Spleen (tissue), 11 donors: ENCODE data around the gene UTP14C. TPM values are rescaled to one million over a fixed set of nuclear protein-coding genes. Genes with fewer than 3 reads are reported as not detected.

Experiments
- DNase-seq: peaks from one replicate; pipeline ENCODE4 v3.0.0-alpha.2; 2020
- H3K27ac ChIP-seq, 8 donors: fragments of 200-600 bp; sonication (generic) in 7 of 8; 1 replicate in 4 of 8; 2 replicates in 4 of 8; pipeline versions ENCODE4 v1.5.0 to v1.8.0; 2016 to 2021; ENCODE audit warnings: inconsistent platforms in 4 of 8, mild to moderate bottlenecking in 4 of 8, moderate library complexity in 1 of 8
- H3K27me3 ChIP-seq, 7 donors: fragments of 200-600 bp; sonication (generic) in 6 of 7; replicated peaks in 1 of 7; 1 replicate in 4 of 7; 2 replicates in 3 of 7; pipeline versions ENCODE4 v1.5.0 to v1.8.0; 2016 to 2021; ENCODE audit warnings: inconsistent platforms in 3 of 7, mild to moderate bottlenecking in 1 of 7
- H3K36me3 ChIP-seq, 6 donors: fragments of 200-600 bp; sonication (generic) in 5 of 6; 1 replicate in 4 of 6; 2 replicates in 2 of 6; pipeline versions ENCODE4 v1.5.0 to v1.8.0; 2016 to 2021; ENCODE audit warnings: inconsistent platforms in 2 of 6
- H3K4me1 ChIP-seq, 6 donors: fragments of 200-600 bp; sonication (generic) in 5 of 6; 1 replicate in 3 of 6; 2 replicates in 3 of 6; pipeline versions ENCODE4 v1.5.0 to v1.8.0; 2016 to 2021; ENCODE audit warnings: inconsistent platforms in 3 of 6
- H3K4me3 ChIP-seq, 8 donors: fragments of 200-600 bp; sonication (generic) in 7 of 8; 1 replicate in 4 of 8; 2 replicates in 4 of 8; pipeline versions ENCODE4 v1.5.0 to v1.8.0; 2016 to 2021; ENCODE audit warnings: inconsistent platforms in 4 of 8, mild to moderate bottlenecking in 4 of 8, moderate library complexity in 2 of 8
- H3K9me3 ChIP-seq, 8 donors: fragments of 200-600 bp; sonication (generic) in 7 of 8; 1 replicate in 4 of 8; 2 replicates in 4 of 8; pipeline versions ENCODE4 v1.5.0 to v1.8.0; 2016 to 2021; ENCODE audit warnings: inconsistent platforms in 4 of 8
- CTCF ChIP-seq, 11 experiments: fragments of 200-600 bp in 7 of 11; fragments of 450-650 bp in 4 of 11; sonication (generic) in 4 of 11; IDR thresholded peaks in 8 of 11; conservative IDR thresholded peaks in 3 of 11; 1 replicate in 7 of 11; 2 replicates in 4 of 11; pipeline versions ENCODE4 v1.4.0 to v1.8.0; 2016 to 2021; ENCODE audit warnings: antibody characterized with exemption in 11 of 11, inconsistent platforms in 4 of 11, mild to moderate bottlenecking in 1 of 11
- POLR2A ChIP-seq, 3 donors: fragments of 450-650 bp; IDR thresholded peaks; one replicate each; pipeline ENCODE4 v1.5.1; 2017; ENCODE audit warnings: antibody characterized with exemption in 3 of 3, mild to moderate bottlenecking in 1 of 3
- POLR2AphosphoS5 ChIP-seq, 3 donors: sonication (generic); formaldehyde crosslinking; IDR thresholded peaks; one replicate each; pipeline ENCODE4 v1.5.1; 2017; ENCODE audit warnings: antibody characterized with exemption in 3 of 3
- WGBS, 5 donors: extraction: QIAGEN DNeasy Blood & Tissue Kit in 3 of 5; methylation state at CpG; one replicate each; pipeline versions ENCODE4 v1.1.5 to v1.1.7; 2013 to 2018; 5-methylcytosine and 5-hydroxymethylcytosine counted together
- intact Hi-C: fragments of 100-400 bp; cut with DNase I; formaldehyde crosslinking; loops from one replicate; pipeline ENCODE4 v1.15.0; 2023; ENCODE audit warnings: low total_unique reads
- polyA plus RNA-seq, 3 donors: library from polyadenylated mRNA; stranded (reverse); fragments of 200-250 nt; gene quantifications; one replicate each; pipeline ENCODE4 v1.2.1, GENCODE V29; 2013
- total RNA-seq, 7 donors: library from RNA; depleted of rRNA in 3 of 7; stranded (reverse); fragments of >200 nt in 3 of 7; fragmentation: NEBNext Ultra II Directional in 4 of 7; extraction: Animal tissue kit (Norgen Biotek cat#: 25700) in 4 of 7; gene quantifications; one replicate each; pipeline versions ENCODE4 v1.1.0 to v1.2.1, GENCODE V29; 2016 to 2021
- donor health status: healthy with polysubstance abuse.
- donor health status: DM: no; HTN: no; CAD: no; lungs with moderate emphysema.
- donor health status: DM: no; HTN: no; CAD: no.
- donor health status: Bipolar disorder and iron deficiency.
- donor health status: healthy.
- donor health status: DM: no; HTN: no; CAD: no.
- donor health status: DM: yes; HTN: yes; CAD: no.

The UTP14C gene
- total and polyA plus RNA-seq, 10 donors = 2.2 to 20.2 (median 15.0) TPM

GRCh38 chr13:51999921-52000320 is 24.6 kb upstream of the UTP14C start:
- peaks cover 0 to 14% (median 6%) of the 10 kb centered on the region in 6 donors for H3K4me1 ChIP-seq
- no peak for DNase-seq
- peaks cover 0 to 6% (median 0%) of the 10 kb centered on the region in 7 donors for H3K27me3 ChIP-seq
- no peak for TF ChIP-seq CTCF (IDR thresholded peaks at IDR 0.05 in 8 of 11, conservative IDR thresholded peaks at IDR 0.05 in 3 of 11)
- no peak for TF ChIP-seq POLR2A (IDR thresholded peaks at IDR 0.05)
- TF ChIP-seq POLR2AphosphoS5 (IDR thresholded peaks at IDR 0.05) = no peak
- WGBS, 5 donors = 73 to 100% (median 81%) methylated on average over 1 of the region's 1 CpG
- intact Hi-C loops = loop anchor here (10.0 kb wide), 1 partner anchor 125 kb away; the partner anchor contains the start of gene NEK5
- no peaks in the 10 kb centered on the region for H3K36me3 ChIP-seq
- H3K27ac ChIP-seq = no peak overlapping the region
- H3K9me3 ChIP-seq = no peaks in the 10 kb centered on the region
- no peak overlapping the region for H3K4me3 ChIP-seq

GRCh38 chr13:52001120-52001731 is 23.3 kb upstream of the UTP14C start:
- H3K4me3 ChIP-seq = no peak overlapping the region
- H3K27ac ChIP-seq = no peak overlapping the region
- WGBS, 5 donors = 45 to 50% (median 49%) methylated on average over 3 of the region's 3 CpGs
- TF ChIP-seq CTCF (IDR thresholded peaks at IDR 0.05 in 8 of 11, conservative IDR thresholded peaks at IDR 0.05 in 3 of 11) (peak; percentile 37 to 80 (median 72)), POLR2A (IDR thresholded peaks at IDR 0.05) (no peak)
- H3K9me3 ChIP-seq = no peaks in the 10 kb centered on the region
- DNase-seq = no peak
- H3K36me3 ChIP-seq = no peaks in the 10 kb centered on the region
- peaks cover 0 to 6% (median 0%) of the 10 kb centered on the region in 7 donors for H3K27me3 ChIP-seq
- peaks cover 0 to under 1% (median 0%) of the 10 kb centered on the region in 6 donors for H3K4me1 ChIP-seq
- intact Hi-C loops = loop anchor here (10.0 kb wide), 1 partner anchor 124 kb away; the partner anchor contains the start of gene NEK5

GRCh38 chr13:52002361-52002760 is 22.1 kb upstream of the UTP14C start:
- WGBS, 5 donors = 72 to 86% (median 79%) methylated on average over 3 to 4 of the region's 4 CpGs
- H3K36me3 ChIP-seq = no peaks in the 10 kb centered on the region
- H3K9me3 ChIP-seq = no peaks in the 10 kb centered on the region
- intact Hi-C loops = loop anchor here (10.0 kb wide), 1 partner anchor 122 kb away; the partner anchor contains the start of gene NEK5
- no peak overlapping the region for H3K27ac ChIP-seq
- peaks cover 0 to 6% (median 0%) of the 10 kb centered on the region in 7 donors for H3K27me3 ChIP-seq
- DNase-seq = no peak
- no peak overlapping the region for H3K4me3 ChIP-seq
- H3K4me1 ChIP-seq = no peaks in the 10 kb centered on the region
- TF ChIP-seq POLR2AphosphoS5 (IDR thresholded peaks at IDR 0.05) (no peak), POLR2A (IDR thresholded peaks at IDR 0.05) (no peak), CTCF (IDR thresholded peaks at IDR 0.05 in 8 of 11, conservative IDR thresholded peaks at IDR 0.05 in 3 of 11) (no peak)

GRCh38 chr13:52003541-52003940 is 20.9 kb upstream of the UTP14C start:
- DNase-seq = no peak
- WGBS, 5 donors = 86 to 91% (median 89%) methylated on average over 4 of the region's 4 CpGs
- intact Hi-C loops = loop anchor here (10.0 kb wide), 1 partner anchor 121 kb away; the partner anchor contains the start of gene NEK5
- H3K4me3 ChIP-seq = no peak overlapping the region
- H3K27ac ChIP-seq = no peak overlapping the region
- no peaks in the 10 kb centered on the region for H3K9me3 ChIP-seq
- no peaks in the 10 kb centered on the region for H3K4me1 ChIP-seq
- H3K27me3 ChIP-seq = peaks cover 0 to 6% (median 0%) of the 10 kb centered on the region in 7 donors
- TF ChIP-seq POLR2A (IDR thresholded peaks at IDR 0.05) (no peak), POLR2AphosphoS5 (IDR thresholded peaks at IDR 0.05) (no peak), CTCF (IDR thresholded peaks at IDR 0.05 in 8 of 11, conservative IDR thresholded peaks at IDR 0.05 in 3 of 11) (no peak)
- H3K36me3 ChIP-seq = no peaks in the 10 kb centered on the region
